ENCODE results near the gene MESP2.

DNA sequence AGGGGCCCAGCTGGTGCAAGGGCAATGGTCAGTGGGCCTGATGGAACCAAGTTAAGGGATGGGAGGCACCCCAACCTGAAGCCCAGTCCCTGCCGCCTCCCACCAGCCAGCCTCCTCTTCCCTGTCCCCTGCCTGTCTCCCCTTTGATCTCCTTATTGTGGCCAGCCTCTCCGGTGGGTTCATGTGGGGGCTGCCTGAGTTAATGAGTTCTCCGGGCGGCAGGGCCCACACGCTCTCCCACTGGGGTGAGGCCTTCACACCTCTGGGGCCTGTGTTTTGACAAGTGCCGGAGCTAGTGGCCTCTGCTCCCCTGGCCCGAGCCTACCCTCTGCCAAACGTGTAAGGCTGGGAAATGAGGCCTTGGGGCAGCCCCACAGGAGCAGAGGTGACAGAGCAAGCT, 17.8 kb upstream of the MESP2 start:
- TF ChIP-seq, protein P1, sequence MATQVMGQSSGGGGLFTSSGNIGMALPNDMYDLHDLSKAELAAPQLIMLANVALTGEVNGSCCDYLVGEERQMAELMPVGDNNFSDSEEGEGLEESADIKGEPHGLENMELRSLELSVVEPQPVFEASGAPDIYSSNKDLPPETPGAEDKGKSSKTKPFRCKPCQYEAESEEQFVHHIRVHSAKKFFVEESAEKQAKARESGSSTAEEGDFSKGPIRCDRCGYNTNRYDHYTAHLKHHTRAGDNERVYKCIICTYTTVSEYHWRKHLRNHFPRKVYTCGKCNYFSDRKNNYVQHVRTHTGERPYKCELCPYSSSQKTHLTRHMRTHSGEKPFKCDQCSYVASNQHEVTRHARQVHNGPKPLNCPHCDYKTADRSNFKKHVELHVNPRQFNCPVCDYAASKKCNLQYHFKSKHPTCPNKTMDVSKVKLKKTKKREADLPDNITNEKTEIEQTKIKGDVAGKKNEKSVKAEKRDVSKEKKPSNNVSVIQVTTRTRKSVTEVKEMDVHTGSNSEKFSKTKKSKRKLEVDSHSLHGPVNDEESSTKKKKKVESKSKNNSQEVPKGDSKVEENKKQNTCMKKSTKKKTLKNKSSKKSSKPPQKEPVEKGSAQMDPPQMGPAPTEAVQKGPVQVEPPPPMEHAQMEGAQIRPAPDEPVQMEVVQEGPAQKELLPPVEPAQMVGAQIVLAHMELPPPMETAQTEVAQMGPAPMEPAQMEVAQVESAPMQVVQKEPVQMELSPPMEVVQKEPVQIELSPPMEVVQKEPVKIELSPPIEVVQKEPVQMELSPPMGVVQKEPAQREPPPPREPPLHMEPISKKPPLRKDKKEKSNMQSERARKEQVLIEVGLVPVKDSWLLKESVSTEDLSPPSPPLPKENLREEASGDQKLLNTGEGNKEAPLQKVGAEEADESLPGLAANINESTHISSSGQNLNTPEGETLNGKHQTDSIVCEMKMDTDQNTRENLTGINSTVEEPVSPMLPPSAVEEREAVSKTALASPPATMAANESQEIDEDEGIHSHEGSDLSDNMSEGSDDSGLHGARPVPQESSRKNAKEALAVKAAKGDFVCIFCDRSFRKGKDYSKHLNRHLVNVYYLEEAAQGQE (IDR thresholded peaks at IDR 0.05; ENCODE audit: borderline replicate concordance) = no peak
- TF ChIP-seq, protein P1 (CRISPR knock-in tag; IDR thresholded peaks at IDR 0.05; ENCODE audit: low read depth) = no peak
- TF ChIP-seq, protein P2, sequence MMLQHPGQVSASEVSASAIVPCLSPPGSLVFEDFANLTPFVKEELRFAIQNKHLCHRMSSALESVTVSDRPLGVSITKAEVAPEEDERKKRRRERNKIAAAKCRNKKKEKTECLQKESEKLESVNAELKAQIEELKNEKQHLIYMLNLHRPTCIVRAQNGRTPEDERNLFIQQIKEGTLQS (IDR thresholded peaks at IDR 0.05) = no peak
- TF ChIP-seq, protein P2 (CRISPR knock-in tag; conservative IDR thresholded peaks at IDR 0.05) = no peak
- TF ChIP-seq, protein P3, sequence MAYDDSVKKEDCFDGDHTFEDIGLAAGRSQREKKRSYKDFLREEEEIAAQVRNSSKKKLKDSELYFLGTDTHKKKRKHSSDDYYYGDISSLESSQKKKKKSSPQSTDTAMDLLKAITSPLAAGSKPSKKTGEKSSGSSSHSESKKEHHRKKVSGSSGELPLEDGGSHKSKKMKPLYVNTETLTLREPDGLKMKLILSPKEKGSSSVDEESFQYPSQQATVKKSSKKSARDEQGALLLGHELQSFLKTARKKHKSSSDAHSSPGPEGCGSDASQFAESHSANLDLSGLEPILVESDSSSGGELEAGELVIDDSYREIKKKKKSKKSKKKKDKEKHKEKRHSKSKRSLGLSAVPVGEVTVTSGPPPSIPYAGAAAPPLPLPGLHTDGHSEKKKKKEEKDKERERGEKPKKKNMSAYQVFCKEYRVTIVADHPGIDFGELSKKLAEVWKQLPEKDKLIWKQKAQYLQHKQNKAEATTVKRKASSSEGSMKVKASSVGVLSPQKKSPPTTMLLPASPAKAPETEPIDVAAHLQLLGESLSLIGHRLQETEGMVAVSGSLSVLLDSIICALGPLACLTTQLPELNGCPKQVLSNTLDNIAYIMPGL (CRISPR knock-in tag; IDR thresholded peaks at IDR 0.05) = no peak
- TF ChIP-seq MED1 (CRISPR knock-in tag; IDR thresholded peaks at IDR 0.05; ENCODE audit: borderline replicate concordance) (no peak), ZFP30 (CRISPR knock-in tag; IDR thresholded peaks at IDR 0.05; ENCODE audit: borderline replicate concordance) (no peak)
